Central memory CD8-positive, alpha-beta T cell (primary cell): Measurements from ENCODE around the gene FGFBP2.

Source experiments
- ATAC-seq: fragments of 150-1000 bp; cut with Tn5 transposase; replicated peaks from 2 replicates; pipeline ENCODE4 v1.10.0; 2022; ENCODE audit warnings: mild to moderate bottlenecking, moderate FRiP score, moderate number of reproducible peaks; ENCODE audit not compliant: poor library complexity, severe bottlenecking; ENCODE audit errors: extremely low read depth
- DNase-seq, 2 donors: peaks; one replicate each; pipeline ENCODE4 v3.0.0; 2021; ENCODE audit warnings: low spot score in 2 of 2
- H3K27ac Mint-ChIP-seq: one replicate; pipeline ENCODE4 v1.8.0; 2022; ENCODE audit warnings: low read depth, mild to moderate bottlenecking, moderate library complexity, mixed read lengths
- H3K27me3 Mint-ChIP-seq: one replicate; pipeline ENCODE4 v1.8.0; 2022; ENCODE audit warnings: mixed read lengths
- H3K36me3 Mint-ChIP-seq: one replicate; pipeline ENCODE4 v1.8.0; 2022; ENCODE audit warnings: mild to moderate bottlenecking, moderate library complexity, mixed read lengths; ENCODE audit not compliant: insufficient read depth
- H3K4me1 Mint-ChIP-seq: one replicate; pipeline ENCODE4 v1.8.0; 2022; ENCODE audit warnings: mixed read lengths
- H3K4me3 Mint-ChIP-seq: one replicate; pipeline ENCODE4 v1.8.0; 2022; ENCODE audit warnings: mild to moderate bottlenecking, moderate library complexity, mixed read lengths
- H3K9me3 Mint-ChIP-seq: one replicate; pipeline ENCODE4 v1.8.0; 2022; ENCODE audit warnings: mixed read lengths

Gene FGFBP2

GRCh38 chr4:15989424-15989823, 26.4 kb upstream of the FGFBP2 start:
- Mint-ChIP-seq H3K9me3 (no peaks in the 10 kb centered on the region), H3K4me3 (no peak overlapping the region), H3K27ac (no peak overlapping the region), H3K36me3 (no peaks in the 10 kb centered on the region), H3K4me1 (no peaks in the 10 kb centered on the region), H3K27me3 (peaks cover 52% of the 10 kb centered on the region)
- DNase-seq (no peak), ATAC-seq (no peak)

GRCh38 chr4:15988222-15988621, 25.2 kb upstream of the FGFBP2 start:
- ATAC-seq (no peak), DNase-seq (no peak)
- H3K9me3 Mint-ChIP-seq = no peaks in the 10 kb centered on the region
- no peaks in the 10 kb centered on the region for H3K36me3 Mint-ChIP-seq
- peaks cover 54% of the 10 kb centered on the region for H3K27me3 Mint-ChIP-seq
- H3K4me3 Mint-ChIP-seq = no peak overlapping the region
- no peaks in the 10 kb centered on the region for H3K4me1 Mint-ChIP-seq
- no peak overlapping the region for H3K27ac Mint-ChIP-seq

- Mint-ChIP-seq H3K4me1 (no peaks in the 10 kb centered on the region), H3K9me3 (no peaks in the 10 kb centered on the region), H3K27ac (no peak overlapping the region), H3K27me3 (peaks cover 67% of the 10 kb centered on the region), H3K36me3 (peaks cover 2% of the 10 kb centered on the region), H3K4me3 (no peak overlapping the region)
- no peak for ATAC-seq
- DNase-seq = no peak
Measured at GRCh38 chr4:15986907-15987306, 23.9 kb upstream of the FGFBP2 start.

GRCh38 chr4:15983610-15984009, 20.6 kb upstream of the FGFBP2 start:
- Mint-ChIP-seq H3K4me1 (no peaks in the 10 kb centered on the region), H3K4me3 (no peak overlapping the region), H3K27ac (no peak overlapping the region), H3K9me3 (no peaks in the 10 kb centered on the region), H3K36me3 (peaks cover 2% of the 10 kb centered on the region), H3K27me3 (peaks cover 60% of the 10 kb centered on the region)
- DNase-seq (no peak), ATAC-seq (no peak)

GRCh38 chr4:15982842-15983524, 20.0 kb upstream of the FGFBP2 start:
- no peaks in the 10 kb centered on the region for H3K9me3 Mint-ChIP-seq
- no peak overlapping the region for H3K4me3 Mint-ChIP-seq
- peaks cover 2% of the 10 kb centered on the region for H3K36me3 Mint-ChIP-seq
- H3K27me3 Mint-ChIP-seq = peaks cover 64% of the 10 kb centered on the region
- no peaks in the 10 kb centered on the region for H3K4me1 Mint-ChIP-seq
- DNase-seq (no peak), ATAC-seq (no peak)
- no peak overlapping the region for H3K27ac Mint-ChIP-seq

GRCh38 chr4:15976456-15977447, 13.8 kb upstream of the FGFBP2 start:
- H3K9me3 Mint-ChIP-seq = no peaks in the 10 kb centered on the region
- ATAC-seq (no peak), DNase-seq (no peak)
- H3K4me1 Mint-ChIP-seq = no peaks in the 10 kb centered on the region
- peaks cover 35% of the 10 kb centered on the region for H3K27me3 Mint-ChIP-seq
- no peaks in the 10 kb centered on the region for H3K36me3 Mint-ChIP-seq
- H3K4me3 Mint-ChIP-seq = no peak overlapping the region
- H3K27ac Mint-ChIP-seq = no peak overlapping the region

- Mint-ChIP-seq H3K27ac (peak overlapping the region; percentile 36), H3K4me3 (no peak overlapping the region), H3K4me1 (peaks cover 6% of the 10 kb centered on the region), H3K36me3 (no peaks in the 10 kb centered on the region), H3K9me3 (no peaks in the 10 kb centered on the region), H3K27me3 (no peaks in the 10 kb centered on the region)
- ATAC-seq = peak; percentile 89
- no peak for DNase-seq
Measured at GRCh38 chr4:15971068-15971801, 8.3 kb upstream of the FGFBP2 start.

GRCh38 chr4:15968551-15969300, 5.8 kb upstream of the FGFBP2 start:
- Mint-ChIP-seq H3K36me3 (no peaks in the 10 kb centered on the region), H3K9me3 (no peaks in the 10 kb centered on the region), H3K27me3 (no peaks in the 10 kb centered on the region), H3K27ac (no peak overlapping the region), H3K4me3 (no peak overlapping the region), H3K4me1 (peaks cover 11% of the 10 kb centered on the region)
- no peak for DNase-seq
- ATAC-seq = no peak

GRCh38 chr4:15965325-15965724, 2.4 kb upstream of the FGFBP2 start:
- Mint-ChIP-seq H3K27ac (no peak overlapping the region), H3K9me3 (no peaks in the 10 kb centered on the region), H3K27me3 (no peaks in the 10 kb centered on the region), H3K4me3 (no peak overlapping the region), H3K36me3 (peaks cover 13% of the 10 kb centered on the region), H3K4me1 (peaks cover 40% of the 10 kb centered on the region)
- ATAC-seq (no peak), DNase-seq (no peak)

- Mint-ChIP-seq H3K27ac (no peak overlapping the region), H3K4me1 (peaks cover 47% of the 10 kb centered on the region), H3K36me3 (peaks cover 13% of the 10 kb centered on the region), H3K4me3 (peak overlapping the region; percentile 85), H3K9me3 (no peaks in the 10 kb centered on the region), H3K27me3 (no peaks in the 10 kb centered on the region)
- ATAC-seq = no peak
- no peak for DNase-seq
Measured at GRCh38 chr4:15964159-15964558, 1.2 kb upstream of the FGFBP2 start.

GRCh38 chr4:15963576-15963975, 601 bp upstream of the FGFBP2 start:
- Mint-ChIP-seq H3K9me3 (no peaks in the 10 kb centered on the region), H3K27me3 (no peaks in the 10 kb centered on the region), H3K4me3 (peak overlapping the region; percentile 85), H3K4me1 (peaks cover 47% of the 10 kb centered on the region), H3K36me3 (peaks cover 13% of the 10 kb centered on the region), H3K27ac (peak overlapping the region; percentile 89)
- DNase-seq = peak; percentile 21 to 62
- peak; percentile 72 for ATAC-seq
